HCT116 (cell line): Measurements from ENCODE around the gene GPR107. TPM values are rescaled to one million over a fixed set of nuclear protein-coding genes. Genes with fewer than 3 reads are reported as not detected.
A peak's percentile ranks its signal among the peaks of the same experiment; 100 is the strongest.

Experiments
- ATAC-seq: fragments of 200-7000 bp; cut with Tn5 transposase; 2 replicates; pipeline ENCODE4 v1.9.1; 2020; ENCODE audit warnings: mild to moderate bottlenecking, moderate library complexity
- BruUV-seq: library from RNA; stranded (reverse); fragments of 400-500 nt; replicated peaks from 2 replicates; lab custom pipeline; 2021; lab: Mats Ljungman, UMichigan
- CTCF ChIA-PET: fragments of 300-600 bp; sonication (Branson Sonifier 250); formaldehyde crosslinking; loops from one replicate; lab custom pipeline; 2021; ENCODE audit warnings: antibody characterized with exemption; lab: Charles Lee
- POLR2A ChIA-PET: fragments of 300-600, 350-600 bp; sonication (Branson Sonifier 250); formaldehyde crosslinking; loops from one replicate; lab custom pipeline; 2021; ENCODE audit warnings: antibody characterized with exemption; lab: Charles Lee
- RAD21 ChIA-PET, 2 experiments: fragments of 300-600 bp; sonication (Branson Sonifier 250); formaldehyde crosslinking; loops; one replicate each; lab custom pipeline; 2023; ENCODE audit warnings: low total read pairs in 2 of 2; ENCODE audit not compliant: uncharacterized antibody in 2 of 2, unreplicated experiment in 2 of 2, low non-redundant PET in 1 of 2; lab: Charles Lee
- DNase-seq: peaks from one replicate; pipeline ENCODE4 v3.0.0-alpha.2; 2010; ENCODE audit warnings: low read depth, low spot score
- H2AFZ ChIP-seq: fragments of 200-600 bp; shearing (Covaris generic), sonication (generic); 2 replicates; pipeline ENCODE4 v1.6.1; 2017; ENCODE audit warnings: low read depth, mixed run types, mixed read lengths, antibody characterized with exemption, low read length; ENCODE audit not compliant: poor library complexity, severe bottlenecking
- H3K27ac ChIP-seq: 2 replicates; pipeline ENCODE4 v1.5.1; 2012; ENCODE audit warnings: low read depth, low read length
- H3K27me3 ChIP-seq: fragments of 200-600 bp; sonication (generic); 2 replicates; pipeline ENCODE4 v1.6.1; 2016; ENCODE audit warnings: mixed run types, low read length, mixed read lengths; ENCODE audit not compliant: insufficient read depth
- H3K36me3 ChIP-seq, 2 experiments: fragments of 200-500 bp in 1 of 2; fragments of 200-600 bp in 1 of 2; sonication (Bioruptor generic) in 1 of 2; sonication (generic) in 1 of 2; 2 replicates each; pipeline versions ENCODE4 v1.5.1 to v1.6.1; 2014 to 2016; ENCODE audit warnings: low read length in 2 of 2, inconsistent platforms in 1 of 2, mixed read lengths in 1 of 2, mixed run types in 1 of 2; ENCODE audit not compliant: insufficient read depth in 2 of 2, control insufficient read depth in 1 of 2
- H3K4me1 ChIP-seq, 2 experiments: fragments of 200-600 bp in 1 of 2; sonication (generic) in 1 of 2; 2 replicates each; pipeline versions ENCODE4 v1.5.1 to v1.6.1; 2012 to 2017; ENCODE audit warnings: low read length in 2 of 2, inconsistent platforms in 1 of 2, mild to moderate bottlenecking in 1 of 2, mixed read lengths in 1 of 2, mixed run types in 1 of 2, moderate library complexity in 1 of 2; ENCODE audit not compliant: insufficient read depth in 2 of 2, control insufficient read depth in 1 of 2
- H3K4me2 ChIP-seq: fragments of 200-600 bp; sonication (generic); 2 replicates; pipeline ENCODE4 v1.6.1; 2017; ENCODE audit warnings: mixed run types, low read length, mixed read lengths
- H3K4me3 ChIP-seq, 2 experiments: fragments of 200-600 bp in 1 of 2; sonication (generic) in 1 of 2; replicated peaks in 1 of 2; 2 replicates each; pipeline ENCODE4 v1.5.1; 2011 to 2016; ENCODE audit warnings: low read length in 2 of 2, control low read depth in 1 of 2, low read depth in 1 of 2, mild to moderate bottlenecking in 1 of 2, mixed read lengths in 1 of 2, mixed run types in 1 of 2
- H3K79me2 ChIP-seq: fragments of 200-600 bp; sonication (generic); 2 replicates; pipeline ENCODE4 v1.6.1; 2017; ENCODE audit warnings: mild to moderate bottlenecking, mixed run types, low read length, moderate library complexity, mixed read lengths; ENCODE audit not compliant: insufficient read depth
- H3K9ac ChIP-seq: fragments of 200-600 bp; sonication (generic); 2 replicates; pipeline ENCODE4 v1.6.1; 2016; ENCODE audit warnings: low read length, mixed read lengths
- H3K9me2 ChIP-seq: fragments of 200-600 bp; sonication (generic), shearing (Covaris generic); 2 replicates; pipeline ENCODE4 v1.6.1; 2017; ENCODE audit warnings: mixed run types, mild to moderate bottlenecking, moderate library complexity; ENCODE audit not compliant: insufficient read depth
- H3K9me3 ChIP-seq, 2 experiments: fragments of 200-500 bp in 1 of 2; fragments of 200-600 bp in 1 of 2; sonication (Bioruptor generic) in 1 of 2; sonication (generic) in 1 of 2; 2 replicates each; pipeline ENCODE4 v1.6.1; 2014 to 2017; ENCODE audit warnings: low read length in 2 of 2, mixed read lengths in 2 of 2, inconsistent platforms in 1 of 2, low read depth in 1 of 2, mild to moderate bottlenecking in 1 of 2, mixed run types in 1 of 2, moderate library complexity in 1 of 2; ENCODE audit not compliant: control insufficient read depth in 1 of 2, insufficient read depth in 1 of 2
- H4K20me1 ChIP-seq: fragments of 200-600 bp; sonication (generic), shearing (Covaris generic); 2 replicates; pipeline ENCODE4 v1.6.1; 2017; ENCODE audit warnings: mixed run types, mild to moderate bottlenecking, moderate library complexity; ENCODE audit not compliant: insufficient read depth
- EGR1 ChIP-seq: IDR thresholded peaks from 2 replicates; pipeline ENCODE4 v1.6.1; 2012; ENCODE audit warnings: low read depth
- ELF1 ChIP-seq: IDR thresholded peaks from 2 replicates; pipeline ENCODE4 v1.6.1; 2012; ENCODE audit warnings: low read depth, borderline replicate concordance
- EZH2 ChIP-seq: fragments of 200-600 bp; sonication (generic); IDR thresholded peaks from 2 replicates; pipeline ENCODE4 v1.6.1; 2017; ENCODE audit warnings: antibody characterized with exemption, mixed run types
- JUND ChIP-seq: IDR thresholded peaks from 2 replicates; pipeline ENCODE4 v1.6.1; 2012
- POLR2A ChIP-seq: IDR thresholded peaks from 2 replicates; pipeline ENCODE4 v1.7.0; 2011; ENCODE audit warnings: borderline replicate concordance; ENCODE audit not compliant: insufficient read depth, insufficient read length; ENCODE audit errors: extremely low read depth
- POLR2AphosphoS5 ChIP-seq: IDR thresholded peaks from 2 replicates; pipeline ENCODE4 v1.6.1; 2011; ENCODE audit warnings: mild to moderate bottlenecking, low read depth, low read length, moderate library complexity
- RAD21 ChIP-seq: IDR thresholded peaks from 2 replicates; pipeline ENCODE4 v1.6.1; 2012; ENCODE audit warnings: low read depth, mild to moderate bottlenecking
- SIN3A ChIP-seq: IDR thresholded peaks from 2 replicates; pipeline ENCODE4 v1.6.1; 2012; ENCODE audit warnings: low read depth
- SP1 ChIP-seq: IDR thresholded peaks from 2 replicates; pipeline ENCODE4 v1.6.1; 2012; ENCODE audit warnings: low read depth
- SRF ChIP-seq: IDR thresholded peaks from 2 replicates; pipeline ENCODE4 v1.6.1; 2012; ENCODE audit warnings: low read depth
- TCF7L2 ChIP-seq: IDR thresholded peaks from 2 replicates; pipeline ENCODE4 v1.7.0; 2011; ENCODE audit warnings: borderline replicate concordance, inconsistent platforms; ENCODE audit not compliant: insufficient read depth, insufficient read length; ENCODE audit errors: extremely low read depth
- YY1 ChIP-seq: IDR thresholded peaks from 2 replicates; pipeline ENCODE4 v1.6.1; 2011; ENCODE audit warnings: low read length, low read depth, moderate library complexity, mild to moderate bottlenecking; ENCODE audit not compliant: insufficient replicate concordance; ENCODE audit errors: extremely low read depth
- ZFX ChIP-seq: fragments of 450-650 bp; IDR thresholded peaks from 2 replicates; pipeline ENCODE4 v1.6.1; 2017
- intact Hi-C: fragments of 100-400 bp; cut with micrococcal nuclease; formaldehyde crosslinking; loops from 2 replicates; pipeline ENCODE4 v1.10.0; 2022
- total RNA-seq: library from RNA; stranded (reverse); gene quantifications from one replicate; pipeline ENCODE4 v1.2.1, GENCODE V29; 2021; ENCODE audit not compliant: unreplicated experiment
- TF ChIP-seq, protein P1 (sequence below): IDR thresholded peaks from 2 replicates; pipeline ENCODE4 v1.6.1; 2012
- TF ChIP-seq, protein P2 (sequence below): IDR thresholded peaks from 2 replicates; pipeline ENCODE4 v1.6.1; 2011; ENCODE audit warnings: mild to moderate bottlenecking, low read length, moderate library complexity; ENCODE audit not compliant: insufficient replicate concordance; ENCODE audit errors: extremely low read depth
- TF ChIP-seq, protein P3 (sequence below), 3 experiments: fragments of 200-600 bp in 1 of 3; sonication (generic) in 1 of 3; IDR thresholded peaks in 2 of 3; conservative IDR thresholded peaks in 1 of 3; 2 replicates each; pipeline ENCODE4 v1.5.1; 2012 to 2017; ENCODE audit warnings: low read depth in 2 of 3, low read length in 2 of 3, antibody characterized with exemption in 1 of 3, borderline replicate concordance in 1 of 3, control low read depth in 1 of 3, mild to moderate bottlenecking in 1 of 3, mixed read lengths in 1 of 3, mixed run types in 1 of 3, moderate library complexity in 1 of 3; ENCODE audit not compliant: insufficient read depth in 1 of 3

Gene GPR107
- total RNA-seq, 1 experiment from 2014 or later: 32.5 TPM

DNA sequence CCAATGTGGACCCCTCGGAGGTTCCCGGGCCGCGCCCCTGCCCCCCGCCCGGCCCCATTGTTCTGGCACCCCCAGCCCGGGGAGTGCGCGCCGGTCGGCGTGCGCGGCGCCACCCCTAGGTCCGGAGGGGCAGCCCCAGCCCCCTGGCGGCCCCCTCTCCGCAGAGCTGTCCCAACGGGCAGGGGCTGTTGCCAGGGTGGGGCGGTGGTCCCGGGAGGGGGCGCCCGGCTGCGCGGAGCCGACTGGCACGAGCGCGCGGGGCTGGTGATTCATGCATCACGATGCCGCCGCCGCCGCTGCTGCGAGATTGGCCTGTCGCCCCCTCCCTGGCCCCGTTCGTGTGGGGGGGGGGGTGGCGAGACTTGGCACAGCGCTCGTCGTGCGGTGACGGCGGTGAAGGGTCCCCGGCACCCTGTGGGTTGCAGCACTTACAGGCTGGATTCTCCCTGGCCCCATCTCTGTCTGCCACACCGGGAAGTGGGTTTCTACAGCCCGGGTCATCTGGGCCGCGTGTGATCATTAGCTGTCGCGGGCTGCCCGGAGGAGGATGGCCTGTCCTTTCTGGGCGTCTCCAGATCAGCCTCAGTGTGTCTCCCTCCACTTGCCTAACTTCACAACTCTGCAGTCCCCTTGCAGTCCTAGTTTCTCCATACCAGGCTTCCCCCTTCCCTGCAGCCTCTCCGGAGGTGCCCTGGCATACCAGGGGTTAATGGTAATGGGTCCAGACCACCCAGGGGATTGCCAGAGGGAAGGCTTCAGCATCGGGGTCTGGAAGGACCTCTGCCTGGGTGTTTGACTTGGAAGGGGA lies 119.4 kb downstream of the GPR107 start:
- H4K20me1 ChIP-seq: no peaks in the 10 kb centered on the region
- TF ChIP-seq JUND (no peak), POLR2A (no peak), ZFX (no peak), EGR1 (no peak), RAD21 (no peak), SIN3A (no peak)
- TF ChIP-seq, protein P1, sequence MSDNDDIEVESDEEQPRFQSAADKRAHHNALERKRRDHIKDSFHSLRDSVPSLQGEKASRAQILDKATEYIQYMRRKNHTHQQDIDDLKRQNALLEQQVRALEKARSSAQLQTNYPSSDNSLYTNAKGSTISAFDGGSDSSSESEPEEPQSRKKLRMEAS: 0 out of 2 replicates have a peak, but pooled peaks have one; percentile 21
- DNase-seq (no peak), ATAC-seq (peak; percentile 28)
- CTCF ChIA-PET: no interaction called here
- intact Hi-C loops: no loop called here
- H3K27ac ChIP-seq: peak overlapping the region; percentile 63; the same call in 1 of the 2 replicates
- no TSS peak for BruUV-seq
- H3K4me3 ChIP-seq: peak overlapping the region; percentile 64 to 83
- H3K79me2 ChIP-seq: peaks cover 54% of the 10 kb centered on the region
- H3K9ac ChIP-seq: peak overlapping the region; percentile 78
- H3K27me3 ChIP-seq: no peaks in the 10 kb centered on the region
- peaks cover 8 to 19% of the 10 kb centered on the region in 2 experiments for H3K4me1 ChIP-seq
- RAD21 ChIA-PET: no interaction called here
- no peaks in the 10 kb centered on the region for H3K9me3 ChIP-seq
- H2AFZ ChIP-seq: no peak overlapping the region
- POLR2A ChIA-PET: no interaction called here
- no peaks in the 10 kb centered on the region for H3K9me2 ChIP-seq
- peaks cover 0 to 4% of the 10 kb centered on the region in 2 experiments; a peak in 1 of 4 replicates for H3K36me3 ChIP-seq
- peak overlapping the region; percentile 98 for H3K4me2 ChIP-seq

DNA sequence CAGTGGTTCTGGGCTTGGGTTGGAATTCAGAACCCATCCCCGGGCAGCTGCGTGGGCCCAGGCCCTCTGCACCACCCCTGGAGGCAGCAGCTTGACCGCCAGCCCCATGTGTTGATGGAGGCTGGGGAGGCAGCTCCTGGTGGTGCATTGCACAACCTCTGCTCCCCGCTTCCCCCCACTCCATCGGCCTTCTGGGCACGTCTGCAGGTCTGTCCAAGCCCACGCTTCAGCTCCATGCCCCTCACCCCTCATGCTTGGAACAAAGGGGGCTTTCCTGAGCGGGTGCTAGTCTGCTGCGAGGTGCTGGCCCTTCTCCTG lies 119.9 kb downstream of the GPR107 start:
- peaks cover 8 to 25% of the 10 kb centered on the region in 2 experiments for H3K4me1 ChIP-seq
- H3K36me3 ChIP-seq: peaks cover 0 to 4% of the 10 kb centered on the region in 2 experiments; a peak in 1 of 4 replicates
- no peaks in the 10 kb centered on the region for H3K9me3 ChIP-seq
- DNase-seq (no peak), ATAC-seq (no peak)
- H3K4me2 ChIP-seq: peak overlapping the region; percentile 98
- peaks cover 59% of the 10 kb centered on the region for H3K79me2 ChIP-seq
- intact Hi-C loops: no loop called here
- CTCF ChIA-PET: no interaction called here
- H4K20me1 ChIP-seq: no peaks in the 10 kb centered on the region
- RAD21 ChIA-PET: no interaction called here
- no peaks in the 10 kb centered on the region for H3K9me2 ChIP-seq
- H3K27me3 ChIP-seq: no peaks in the 10 kb centered on the region
- BruUV-seq: no TSS peak
- H3K9ac ChIP-seq: peak overlapping the region; percentile 78
- POLR2A ChIA-PET: no interaction called here
- H3K4me3 ChIP-seq: peak overlapping the region; percentile 64 to 83
- no peak overlapping the region for H2AFZ ChIP-seq
- H3K27ac ChIP-seq: peak overlapping the region; percentile 63; the same call in 1 of the 2 replicates
- TF ChIP-seq ZFX (no peak), EGR1 (no peak), EZH2 (no peak), SP1 (no peak), JUND (no peak), SRF (no peak), YY1 (no peak), RAD21 (no peak), TCF7L2 (no peak), ELF1 (no peak), POLR2A (no peak), POLR2AphosphoS5 (no peak)
- TF ChIP-seq, protein P2, sequence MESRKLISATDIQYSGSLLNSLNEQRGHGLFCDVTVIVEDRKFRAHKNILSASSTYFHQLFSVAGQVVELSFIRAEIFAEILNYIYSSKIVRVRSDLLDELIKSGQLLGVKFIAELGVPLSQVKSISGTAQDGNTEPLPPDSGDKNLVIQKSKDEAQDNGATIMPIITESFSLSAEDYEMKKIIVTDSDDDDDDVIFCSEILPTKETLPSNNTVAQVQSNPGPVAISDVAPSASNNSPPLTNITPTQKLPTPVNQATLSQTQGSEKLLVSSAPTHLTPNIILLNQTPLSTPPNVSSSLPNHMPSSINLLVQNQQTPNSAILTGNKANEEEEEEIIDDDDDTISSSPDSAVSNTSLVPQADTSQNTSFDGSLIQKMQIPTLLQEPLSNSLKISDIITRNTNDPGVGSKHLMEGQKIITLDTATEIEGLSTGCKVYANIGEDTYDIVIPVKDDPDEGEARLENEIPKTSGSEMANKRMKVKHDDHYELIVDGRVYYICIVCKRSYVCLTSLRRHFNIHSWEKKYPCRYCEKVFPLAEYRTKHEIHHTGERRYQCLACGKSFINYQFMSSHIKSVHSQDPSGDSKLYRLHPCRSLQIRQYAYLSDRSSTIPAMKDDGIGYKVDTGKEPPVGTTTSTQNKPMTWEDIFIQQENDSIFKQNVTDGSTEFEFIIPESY: no peak
- TF ChIP-seq, protein P3, sequence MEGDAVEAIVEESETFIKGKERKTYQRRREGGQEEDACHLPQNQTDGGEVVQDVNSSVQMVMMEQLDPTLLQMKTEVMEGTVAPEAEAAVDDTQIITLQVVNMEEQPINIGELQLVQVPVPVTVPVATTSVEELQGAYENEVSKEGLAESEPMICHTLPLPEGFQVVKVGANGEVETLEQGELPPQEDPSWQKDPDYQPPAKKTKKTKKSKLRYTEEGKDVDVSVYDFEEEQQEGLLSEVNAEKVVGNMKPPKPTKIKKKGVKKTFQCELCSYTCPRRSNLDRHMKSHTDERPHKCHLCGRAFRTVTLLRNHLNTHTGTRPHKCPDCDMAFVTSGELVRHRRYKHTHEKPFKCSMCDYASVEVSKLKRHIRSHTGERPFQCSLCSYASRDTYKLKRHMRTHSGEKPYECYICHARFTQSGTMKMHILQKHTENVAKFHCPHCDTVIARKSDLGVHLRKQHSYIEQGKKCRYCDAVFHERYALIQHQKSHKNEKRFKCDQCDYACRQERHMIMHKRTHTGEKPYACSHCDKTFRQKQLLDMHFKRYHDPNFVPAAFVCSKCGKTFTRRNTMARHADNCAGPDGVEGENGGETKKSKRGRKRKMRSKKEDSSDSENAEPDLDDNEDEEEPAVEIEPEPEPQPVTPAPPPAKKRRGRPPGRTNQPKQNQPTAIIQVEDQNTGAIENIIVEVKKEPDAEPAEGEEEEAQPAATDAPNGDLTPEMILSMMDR (IDR thresholded peaks at IDR 0.05 in 2 of 3, conservative IDR thresholded peaks at IDR 0.05 in 1 of 3; ENCODE audit: borderline replicate concordance in 1 of 3, insufficient read depth in 1 of 3, low read depth in 2 of 3, low read length in 2 of 3): no peak
